Muscle of leg (tissue), 11 donors: ENCODE data around the gene KRT80. TPM values are rescaled to one million over a fixed set of nuclear protein-coding genes. Genes with fewer than 3 reads are reported as not detected.

Source experiments
- DNase-seq: peaks from one replicate; pipeline ENCODE4 v3.0.0; 2013
- H3K27ac ChIP-seq: one replicate; pipeline ENCODE4 v1.5.1; 2013; ENCODE audit warnings: mild to moderate bottlenecking, low read length, control low read depth
- H3K27me3 ChIP-seq: one replicate; pipeline ENCODE4 v1.6.1; 2013; ENCODE audit warnings: low read length; ENCODE audit not compliant: control insufficient read depth, insufficient read depth
- H3K36me3 ChIP-seq: one replicate; pipeline ENCODE4 v1.6.1; 2013; ENCODE audit warnings: low read length; ENCODE audit not compliant: control insufficient read depth, insufficient read depth
- H3K4me1 ChIP-seq: one replicate; pipeline ENCODE4 v1.6.1; 2013; ENCODE audit warnings: low read length; ENCODE audit not compliant: control insufficient read depth, insufficient read depth
- H3K4me3 ChIP-seq: one replicate; pipeline ENCODE4 v1.5.1; 2013; ENCODE audit warnings: low read length, control low read depth
- H3K9me3 ChIP-seq: replicated peaks from 2 replicates; pipeline ENCODE4 v1.6.1; 2013; ENCODE audit warnings: low read depth, low read length; ENCODE audit not compliant: control insufficient read depth
- WGBS: methylation state at CpG from one replicate; pipeline ENCODE4 v1.1.5; 2013; ENCODE audit warnings: missing lambda C conversion rate; ENCODE audit not compliant: insufficient coverage; 5-methylcytosine and 5-hydroxymethylcytosine counted together
- polyA plus RNA-seq, 8 donors: library from polyadenylated mRNA; unstranded; fragments of 120-200 nt; gene quantifications; one replicate each; pipeline versions ENCODE4 v1.2.1 to v1.2.3, GENCODE V29; 2013; ENCODE audit warnings: inconsistent platforms in 1 of 8, low replicate concordance in 1 of 8; ENCODE audit not compliant: insufficient read length in 8 of 8, insufficient read depth in 1 of 8
- total RNA-seq: library from RNA; stranded (reverse); fragments of 120-200 nt; gene quantifications from one replicate; pipeline ENCODE4 v1.2.4, GENCODE V29; 2013

Gene KRT80
- total and polyA plus RNA-seq, 9 donors = 0.62 to 5.8 (median 3.6) TPM

DNA sequence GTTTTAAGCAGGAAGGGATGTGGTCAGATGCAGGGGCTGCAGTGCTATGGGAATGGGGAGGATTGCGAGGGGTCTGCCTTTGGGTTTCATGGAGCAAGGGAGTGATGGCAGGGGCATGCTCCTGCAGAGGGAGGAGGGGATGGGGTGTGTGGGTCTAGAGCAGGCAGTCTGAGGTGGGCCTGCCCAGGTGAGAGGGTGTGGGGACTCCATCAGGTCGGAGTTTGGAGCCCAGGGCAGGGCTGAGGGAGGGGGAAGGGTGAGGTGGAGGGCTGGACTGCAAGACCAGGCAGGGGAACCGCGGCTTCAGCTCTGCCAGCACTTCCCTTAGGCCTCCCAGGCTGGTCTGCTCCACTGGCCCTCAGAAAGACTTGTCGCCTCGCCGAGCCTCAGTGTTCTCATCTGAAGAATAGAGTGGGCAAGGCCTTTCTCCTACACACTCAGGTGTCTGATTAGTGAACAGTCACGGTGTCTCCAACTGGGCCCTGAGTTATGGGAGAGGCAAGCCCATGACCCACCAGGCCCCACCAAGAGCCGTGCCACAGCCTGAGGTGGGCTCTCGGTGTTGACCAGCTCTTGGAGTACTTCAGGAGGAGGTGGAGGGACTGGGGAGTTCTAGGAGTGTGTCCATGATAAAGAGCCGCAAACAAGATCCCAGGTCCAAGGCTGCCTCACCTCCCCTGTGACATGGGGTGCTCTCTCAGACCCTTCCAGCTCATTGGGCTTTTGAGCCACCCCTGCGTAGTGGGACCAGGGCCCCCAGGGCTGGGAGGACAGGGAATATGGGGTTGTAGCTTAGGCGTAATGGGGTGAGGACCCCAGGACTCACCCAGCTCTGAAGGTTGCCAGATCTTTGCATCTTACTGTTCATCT lies 20.1 kb upstream of the KRT80 start:
- Histone ChIP-seq H3K4me3 (no peak overlapping the region), H3K9me3 (no peaks in the 10 kb centered on the region), H3K4me1 (peaks cover 20% of the 10 kb centered on the region), H3K27me3 (peaks cover 30% of the 10 kb centered on the region), H3K36me3 (no peaks in the 10 kb centered on the region), H3K27ac (no peak overlapping the region)
- WGBS = 79% methylated on average over 6 of the region's 13 CpGs
- no peak for DNase-seq

DNA sequence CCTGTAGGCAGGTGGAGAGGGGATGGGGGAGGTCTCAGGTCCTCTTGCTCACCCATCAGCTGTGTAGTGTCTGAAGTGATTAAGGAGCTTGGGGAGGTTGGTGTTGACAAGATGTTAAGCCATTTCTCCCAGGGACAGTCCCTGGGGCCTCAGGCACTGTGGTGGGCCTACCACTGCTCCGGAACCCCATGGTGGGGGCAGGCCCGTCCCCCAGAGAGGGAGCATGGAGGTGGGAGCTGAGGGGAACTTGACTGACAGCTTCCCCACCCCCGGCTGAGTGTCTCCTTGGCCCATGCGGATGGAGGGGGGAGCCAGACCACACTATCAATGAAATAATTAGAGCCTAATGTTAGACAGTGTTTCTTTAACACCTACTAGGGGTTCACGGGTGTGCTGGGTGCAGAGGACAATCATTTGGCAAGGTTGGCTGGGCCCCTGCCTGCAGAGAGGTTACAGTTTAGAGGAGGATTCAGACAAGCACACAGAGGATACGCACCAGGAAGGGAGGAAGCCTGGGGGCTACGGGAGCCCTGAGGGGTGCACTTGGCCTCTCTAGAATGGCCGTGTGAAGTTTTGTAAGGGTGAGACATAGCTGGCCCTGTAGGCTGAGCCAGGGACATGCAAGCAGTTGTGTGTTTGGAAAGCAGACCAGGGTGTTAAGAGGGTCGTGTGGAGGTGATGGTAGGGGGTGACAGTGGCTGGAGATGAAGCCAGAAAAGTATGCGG lies 19.3 kb upstream of the KRT80 start:
- Histone ChIP-seq H3K4me3 (no peak overlapping the region), H3K9me3 (no peaks in the 10 kb centered on the region), H3K4me1 (peaks cover 27% of the 10 kb centered on the region), H3K27ac (no peak overlapping the region), H3K36me3 (no peaks in the 10 kb centered on the region), H3K27me3 (peaks cover 30% of the 10 kb centered on the region)
- no peak for DNase-seq
- 51% methylated on average over 8 of the region's 10 CpGs for WGBS

DNA sequence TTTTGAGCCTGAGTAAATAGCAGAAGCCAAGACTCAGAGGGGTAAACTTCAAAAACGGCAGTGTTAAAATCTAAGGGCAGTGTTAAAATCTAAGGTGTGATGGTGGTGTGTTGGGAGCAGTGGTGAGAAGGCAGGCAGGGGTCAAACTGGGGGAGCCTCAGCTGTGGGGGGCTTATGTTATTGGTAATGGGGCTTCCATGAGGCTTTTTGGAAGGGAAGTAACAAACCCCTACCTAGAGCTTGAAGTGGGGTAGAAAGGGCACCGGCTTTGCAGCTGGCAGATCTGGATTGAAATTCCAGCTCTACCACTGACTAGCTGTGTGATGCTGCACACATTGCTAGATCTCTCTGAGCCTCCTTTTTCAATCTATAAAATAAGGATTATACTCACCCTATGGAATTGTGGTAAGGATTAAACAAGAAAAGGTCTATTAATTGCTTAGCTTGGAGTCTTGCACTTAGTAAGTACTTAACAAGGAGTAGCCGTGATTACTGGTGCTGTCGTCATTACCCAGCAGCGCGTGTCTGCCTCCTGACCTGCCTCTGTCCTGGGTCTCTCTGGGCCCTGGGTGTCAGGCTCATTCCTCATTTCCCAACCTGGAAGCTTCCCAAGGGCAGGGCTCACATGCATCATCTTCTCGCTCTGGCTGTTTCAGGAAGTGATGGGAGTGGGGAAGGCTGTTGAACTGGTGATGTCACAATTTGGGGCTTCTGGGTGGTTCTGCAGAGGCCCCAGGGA lies 18.5 kb upstream of the KRT80 start:
- H3K27me3 ChIP-seq = peaks cover 25% of the 10 kb centered on the region
- DNase-seq = peak; percentile 58
- H3K4me1 ChIP-seq = peaks cover 35% of the 10 kb centered on the region
- no peaks in the 10 kb centered on the region for H3K36me3 ChIP-seq
- WGBS = 27% methylated on average over 6 of the region's 7 CpGs
- H3K27ac ChIP-seq = no peak overlapping the region
- no peaks in the 10 kb centered on the region for H3K9me3 ChIP-seq
- no peak overlapping the region for H3K4me3 ChIP-seq

DNA sequence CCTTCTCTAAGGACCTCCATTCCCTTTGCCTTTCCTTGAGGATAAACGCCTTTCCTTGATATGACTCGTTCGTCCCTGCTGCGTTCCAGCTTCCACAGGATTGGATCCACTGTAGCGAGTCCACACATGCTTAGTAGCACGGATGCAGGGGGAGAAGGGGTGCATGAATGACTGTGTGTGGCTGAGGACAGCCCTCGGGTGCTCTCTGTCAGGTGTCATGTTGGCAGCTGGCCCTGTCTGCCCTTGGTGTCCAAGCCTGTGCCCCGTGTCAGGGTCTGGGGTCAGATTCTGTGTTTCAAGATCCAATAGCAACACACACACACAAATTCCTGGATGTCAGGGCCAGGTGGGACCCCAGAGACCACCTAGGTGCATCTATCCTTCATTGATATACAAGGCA lies 17.5 kb upstream of the KRT80 start:
- H3K36me3 ChIP-seq = no peaks in the 10 kb centered on the region
- no peak overlapping the region for H3K4me3 ChIP-seq
- no peaks in the 10 kb centered on the region for H3K9me3 ChIP-seq
- no peak for DNase-seq
- no peak overlapping the region for H3K27ac ChIP-seq
- WGBS = 60% methylated on average over 5 of the region's 8 CpGs
- H3K4me1 ChIP-seq = peaks cover 42% of the 10 kb centered on the region
- H3K27me3 ChIP-seq = peaks cover 24% of the 10 kb centered on the region

DNA sequence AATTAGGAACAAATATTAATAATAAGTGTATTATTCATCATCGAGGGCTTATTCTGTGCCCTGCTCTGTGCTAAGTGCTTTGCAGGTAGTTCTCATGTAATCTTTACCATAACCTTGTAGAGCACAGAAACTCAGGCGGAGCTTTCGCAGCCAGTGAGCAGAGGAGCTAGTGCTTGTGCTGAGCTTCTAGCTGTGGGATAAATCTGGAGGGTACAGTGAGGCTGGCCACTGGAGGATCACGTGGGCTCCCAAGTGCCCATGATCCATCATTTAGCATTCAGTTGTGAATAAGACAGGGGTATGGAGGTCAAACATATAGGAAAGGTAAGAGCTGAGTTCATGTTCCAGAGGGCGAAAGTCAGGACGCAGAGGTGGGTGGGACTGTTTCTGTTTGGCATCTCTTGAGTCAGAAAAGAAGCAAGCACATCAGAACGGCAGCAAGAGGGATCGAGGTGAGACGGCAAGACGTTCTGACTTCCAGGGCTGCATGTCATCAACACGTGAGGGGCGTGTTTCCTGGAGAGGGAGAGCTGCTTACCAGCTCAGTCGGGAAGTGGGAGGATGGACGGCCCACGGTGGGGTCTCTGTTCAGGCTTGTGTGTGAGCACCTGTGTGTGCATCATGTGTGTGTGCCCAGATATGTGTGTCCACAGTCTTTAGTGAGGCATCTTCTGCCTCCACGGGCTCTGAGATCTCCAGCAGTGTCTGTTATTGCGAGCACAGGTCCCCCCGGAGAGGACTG lies 16.8 kb upstream of the KRT80 start:
- WGBS = 51% methylated on average over 14 of the region's 18 CpGs
- Histone ChIP-seq H3K27me3 (peaks cover 25% of the 10 kb centered on the region), H3K4me3 (no peak overlapping the region), H3K36me3 (no peaks in the 10 kb centered on the region), H3K27ac (no peak overlapping the region), H3K9me3 (no peaks in the 10 kb centered on the region), H3K4me1 (peaks cover 45% of the 10 kb centered on the region)
- DNase-seq = no peak

DNA sequence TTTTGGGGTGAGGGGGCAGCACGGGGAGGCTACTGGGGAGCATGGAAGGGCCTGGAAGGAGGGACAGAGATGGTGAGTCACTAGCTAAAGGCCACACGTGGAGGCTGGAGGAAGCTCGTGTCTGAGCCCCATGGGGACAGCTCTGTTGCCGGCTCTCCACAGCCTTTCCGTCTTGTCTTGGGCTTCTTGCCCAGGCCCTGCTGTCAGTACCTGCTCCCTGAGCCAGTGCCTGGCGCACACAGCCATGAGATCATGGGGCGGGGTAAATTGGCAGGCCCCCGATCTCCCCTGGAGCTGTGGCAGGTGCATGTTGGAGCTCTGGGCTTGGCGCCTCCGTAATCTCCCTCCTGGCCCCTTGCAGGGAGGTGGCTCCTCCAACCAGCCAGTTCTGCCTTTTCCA lies 16.1 kb upstream of the KRT80 start:
- Histone ChIP-seq H3K36me3 (no peaks in the 10 kb centered on the region), H3K4me1 (peaks cover 52% of the 10 kb centered on the region), H3K4me3 (no peak overlapping the region), H3K9me3 (no peaks in the 10 kb centered on the region), H3K27me3 (peaks cover 25% of the 10 kb centered on the region), H3K27ac (no peak overlapping the region)
- WGBS = 2% methylated on average over 5 of the region's 10 CpGs
- peak; percentile 85 for DNase-seq

DNA sequence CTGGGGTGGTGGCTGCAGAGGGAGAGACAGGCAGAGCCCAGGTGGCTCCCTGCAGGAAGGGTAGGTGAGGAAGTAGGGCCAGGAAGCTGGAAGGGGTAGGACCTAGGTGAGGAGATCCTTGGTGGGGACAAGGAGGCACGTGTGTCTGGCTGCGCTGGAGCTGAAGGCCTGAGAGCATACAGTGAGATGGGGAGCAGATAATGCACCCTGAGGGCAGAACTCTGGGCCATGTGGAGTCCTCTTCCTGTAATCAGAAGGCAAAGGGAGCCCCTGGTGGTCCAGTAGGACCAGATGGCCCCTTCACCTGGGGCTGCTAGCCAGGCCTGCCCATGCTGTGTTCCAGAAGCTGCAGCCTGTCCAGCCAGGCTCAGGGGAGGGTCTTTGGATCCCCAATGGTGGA lies 15.3 kb upstream of the KRT80 start:
- Histone ChIP-seq H3K9me3 (no peaks in the 10 kb centered on the region), H3K27ac (no peak overlapping the region), H3K36me3 (no peaks in the 10 kb centered on the region), H3K4me3 (no peak overlapping the region), H3K27me3 (peaks cover 23% of the 10 kb centered on the region), H3K4me1 (peaks cover 60% of the 10 kb centered on the region)
- no peak for DNase-seq
- WGBS = 95% methylated on average over 2 of the region's 2 CpGs

DNA sequence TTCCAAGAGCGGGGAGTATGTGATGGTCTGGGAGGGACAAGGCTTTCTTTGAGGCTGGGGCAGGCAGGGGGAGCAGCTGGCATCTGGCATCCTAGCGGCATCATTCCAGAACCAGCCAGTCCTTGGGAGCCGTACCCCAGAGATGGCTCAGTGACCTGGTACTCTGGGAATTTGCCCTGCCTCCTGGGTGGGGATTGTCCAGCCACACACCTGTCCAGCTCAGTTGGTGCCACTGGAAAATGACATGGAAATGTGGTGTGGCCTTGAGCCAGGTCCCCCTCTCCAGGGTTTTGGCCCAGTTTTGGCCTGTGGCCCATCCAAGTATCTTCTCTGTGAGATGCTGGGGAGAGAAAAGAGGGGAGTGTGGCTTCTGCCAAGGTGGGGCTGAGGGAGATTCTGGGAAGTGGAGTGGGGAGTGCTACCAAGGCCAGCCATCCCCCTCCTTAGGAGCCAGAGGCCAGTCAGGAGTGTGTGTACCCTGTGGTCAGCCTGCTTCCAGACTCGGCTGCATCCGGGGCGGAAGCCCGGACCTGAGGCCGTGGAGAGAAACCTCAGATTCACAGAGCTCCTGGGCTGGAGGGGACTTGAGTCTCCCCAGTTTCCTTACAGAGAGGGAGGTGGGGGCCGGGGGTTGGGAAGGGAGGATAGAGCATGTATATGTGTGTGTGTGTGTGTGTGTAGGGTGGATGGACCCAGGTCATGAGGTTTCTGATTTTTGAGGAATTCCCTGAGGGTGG lies 14.7 kb upstream of the KRT80 start:
- peaks cover 23% of the 10 kb centered on the region for H3K27me3 ChIP-seq
- H3K36me3 ChIP-seq = no peaks in the 10 kb centered on the region
- no peak for DNase-seq
- H3K9me3 ChIP-seq = no peaks in the 10 kb centered on the region
- no peak overlapping the region for H3K27ac ChIP-seq
- 87% methylated on average over 9 of the region's 9 CpGs for WGBS
- H3K4me1 ChIP-seq = peaks cover 64% of the 10 kb centered on the region
- no peak overlapping the region for H3K4me3 ChIP-seq

DNA sequence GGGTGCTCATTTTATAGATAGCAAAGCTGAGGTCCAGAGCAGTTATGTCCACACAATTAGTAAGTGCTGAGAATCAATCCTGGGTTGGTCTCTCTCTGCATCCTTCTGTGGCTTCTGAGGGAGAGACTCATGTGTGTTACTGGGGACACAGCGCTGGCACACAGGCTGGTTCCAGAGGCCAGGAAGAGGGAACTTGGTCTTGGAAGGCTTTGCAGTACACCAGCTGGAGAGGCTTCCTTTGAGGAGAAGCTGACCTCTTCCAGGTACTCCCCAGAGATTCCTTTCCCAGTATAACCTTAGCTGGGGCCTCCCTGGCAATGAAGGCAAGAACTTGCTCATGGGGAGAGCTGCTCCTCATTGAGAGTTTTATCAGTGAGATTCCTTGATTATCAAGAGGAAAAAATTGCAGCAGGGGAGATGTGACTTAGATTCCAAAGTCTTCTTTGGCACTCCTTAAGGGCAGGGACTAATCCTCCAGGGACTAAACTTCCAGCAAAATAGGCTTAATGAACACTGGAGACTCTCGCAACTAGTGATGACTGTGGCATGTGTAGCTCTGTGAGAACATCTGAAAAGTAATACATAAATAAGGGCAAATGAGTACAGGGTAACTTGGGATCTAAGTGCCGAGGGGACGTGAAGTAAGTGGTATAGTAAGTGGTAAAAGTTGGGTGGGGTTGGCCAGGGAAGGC lies 13.9 kb upstream of the KRT80 start:
- Histone ChIP-seq H3K4me1 (peaks cover 71% of the 10 kb centered on the region), H3K27me3 (peaks cover 23% of the 10 kb centered on the region), H3K27ac (no peak overlapping the region), H3K4me3 (no peak overlapping the region), H3K36me3 (no peaks in the 10 kb centered on the region), H3K9me3 (no peaks in the 10 kb centered on the region)
- peak; percentile 17 for DNase-seq
- 91% methylated on average over 3 of the region's 4 CpGs for WGBS
